K562 (cell line): Measurements from ENCODE around the gene PDLIM7. TPM values are rescaled to one million over a fixed set of nuclear protein-coding genes. Genes with fewer than 3 reads are reported as not detected.
A peak's percentile ranks its signal among the peaks of the same experiment; 100 is the strongest.

Source experiments
- ARHGAP35 ChIP-seq: fragments of 450-650 bp; IDR thresholded peaks from 2 replicates; pipeline ENCODE4 v1.6.1; 2018; ENCODE audit not compliant: partially characterized antibody
- ARID2 ChIP-seq: fragments of 450-650 bp; IDR thresholded peaks from 2 replicates; pipeline ENCODE4 v1.6.1; 2017; ENCODE audit warnings: antibody characterized with exemption, mild to moderate bottlenecking
- CBFA2T2 ChIP-seq: fragments of 450-650 bp; conservative IDR thresholded peaks from 2 replicates; pipeline ENCODE4 v1.6.1; 2017; ENCODE audit warnings: mild to moderate bottlenecking
- CREB1 ChIP-seq, 2 experiments: sonication (generic) in 1 of 2; formaldehyde crosslinking in 1 of 2; IDR thresholded peaks; 2 replicates each; pipeline versions ENCODE4 v1.6.1 to v1.8.0; 2012 to 2022; ENCODE audit warnings: inconsistent platforms in 1 of 2, mild to moderate bottlenecking in 1 of 2, missing genetic modification reagents in 1 of 2, moderate library complexity in 1 of 2
- CXXC5 ChIP-seq: fragments of 250-450 bp; sonication (Bioruptor Pico); IDR thresholded peaks from 2 replicates; pipeline ENCODE4 v1.8.0; 2022; ENCODE audit warnings: inconsistent platforms, mild to moderate bottlenecking, moderate library complexity
- E2F3 ChIP-seq: fragments of 250-450 bp; sonication (Bioruptor Pico); IDR thresholded peaks from 2 replicates; pipeline ENCODE4 v1.4.0; 2020; ENCODE audit warnings: mild to moderate bottlenecking
- EZH2 ChIP-seq: IDR thresholded peaks from 2 replicates; pipeline ENCODE4 v1.6.1; 2012; ENCODE audit warnings: low read depth, mild to moderate bottlenecking, inconsistent platforms, low read length, borderline replicate concordance
- FOXJ3 ChIP-seq: sonication (generic); formaldehyde crosslinking; IDR thresholded peaks from 2 replicates; pipeline ENCODE4 v1.4.0; 2020; ENCODE audit warnings: mild to moderate bottlenecking, missing genetic modification reagents
- FOXP1 ChIP-seq: sonication (generic); formaldehyde crosslinking; IDR thresholded peaks from 2 replicates; pipeline ENCODE4 v1.8.0; 2022; ENCODE audit warnings: mild to moderate bottlenecking, missing genetic modification reagents
- KHSRP ChIP-seq: fragments of 450-650 bp; IDR thresholded peaks from 2 replicates; pipeline ENCODE4 v1.6.1; 2017
- KLF13 ChIP-seq: fragments of 450-650 bp; IDR thresholded peaks from 2 replicates; pipeline ENCODE4 v1.6.1; 2016; ENCODE audit warnings: missing genetic modification characterization, low read depth, mild to moderate bottlenecking, missing compliant biosample characterization, moderate library complexity, borderline replicate concordance
- NUFIP1 ChIP-seq: fragments of 450-650 bp; IDR thresholded peaks from 2 replicates; pipeline ENCODE4 v1.6.1; 2018; ENCODE audit not compliant: partially characterized antibody
- PTRF ChIP-seq: fragments of 450-650 bp; IDR thresholded peaks from 2 replicates; pipeline ENCODE4 v1.6.1; 2016; ENCODE audit warnings: mild to moderate bottlenecking, missing genetic modification characterization, missing compliant biosample characterization
- SOX6 ChIP-seq: fragments of 450-650 bp; IDR thresholded peaks from 2 replicates; pipeline ENCODE4 v1.6.1; 2014; ENCODE audit warnings: mild to moderate bottlenecking
- ZNF384 ChIP-seq: IDR thresholded peaks from 2 replicates; pipeline ENCODE4 v1.6.1; 2012; ENCODE audit warnings: low read depth, low read length, improper control_type of control experiment
- polyA plus RNA-seq, 8 experiments: library from polyadenylated mRNA; depleted of rRNA in 4 of 8; stranded (reverse) in 5 of 8; unstranded in 3 of 8; fragments of >200 nt; fragmentation: Nextera tagmentation in 2 of 8; fragmentation: Illumina TruSeq in 1 of 8; extraction: Ambion mirVana in 2 of 8; extraction: Trizol in 1 of 8; gene quantifications; 2 replicates each; pipeline versions ENCODE4 v1.2.1 to v1.2.3, GENCODE V29; 2011 to 2014; ENCODE audit warnings: inconsistent platforms in 1 of 8, missing spikeins in 1 of 8
- total RNA-seq, 7 experiments: library from RNA; depleted of rRNA in 6 of 7; stranded (reverse); fragments of >200 nt in 6 of 7; fragmentation: Illumina TruSeq in 2 of 7; extraction: Trizol in 2 of 7; gene quantifications; 2 replicates each; pipeline versions ENCODE4 v1.2.1 to v1.2.3, GENCODE V29; 2011 to 2021; ENCODE audit warnings: low replicate concordance in 1 of 7
- TF ChIP-seq, protein P1 (sequence below): fragments of 250-450 bp; sonication (Bioruptor Pico); IDR thresholded peaks from 2 replicates; pipeline ENCODE4 v1.5.0; 2021; ENCODE audit warnings: mild to moderate bottlenecking, borderline replicate concordance
- TF ChIP-seq, protein P2 (sequence below), 2 experiments: fragments of 450-650 bp; IDR thresholded peaks; 2 replicates each; pipeline ENCODE4 v1.6.1; 2016
- TF ChIP-seq, protein P3 (sequence below): fragments of 250-450 bp; sonication (Bioruptor Pico); IDR thresholded peaks from 2 replicates; pipeline ENCODE4 v1.5.0; 2022; ENCODE audit warnings: mild to moderate bottlenecking
- TF ChIP-seq, protein P4 (sequence below): fragments of 450-650 bp; formaldehyde crosslinking; IDR thresholded peaks from 2 replicates; pipeline ENCODE4 v1.4.0; 2020; ENCODE audit warnings: mild to moderate bottlenecking, moderate library complexity
- TF ChIP-seq, protein P5 (sequence below): IDR thresholded peaks from 2 replicates; pipeline ENCODE4 v1.6.1; 2011; ENCODE audit warnings: borderline replicate concordance, low read depth, mild to moderate bottlenecking, moderate library complexity, low read length; ENCODE audit not compliant: insufficient read depth, poor library complexity, severe bottlenecking

The PDLIM7 gene
- total and polyA plus RNA-seq, 9 of the 15 experiments (the other 6 are each of a cell fraction or from before 2014, with no cell fraction given), result 2.1 to 124 (median 32.6) TPM

DNA sequence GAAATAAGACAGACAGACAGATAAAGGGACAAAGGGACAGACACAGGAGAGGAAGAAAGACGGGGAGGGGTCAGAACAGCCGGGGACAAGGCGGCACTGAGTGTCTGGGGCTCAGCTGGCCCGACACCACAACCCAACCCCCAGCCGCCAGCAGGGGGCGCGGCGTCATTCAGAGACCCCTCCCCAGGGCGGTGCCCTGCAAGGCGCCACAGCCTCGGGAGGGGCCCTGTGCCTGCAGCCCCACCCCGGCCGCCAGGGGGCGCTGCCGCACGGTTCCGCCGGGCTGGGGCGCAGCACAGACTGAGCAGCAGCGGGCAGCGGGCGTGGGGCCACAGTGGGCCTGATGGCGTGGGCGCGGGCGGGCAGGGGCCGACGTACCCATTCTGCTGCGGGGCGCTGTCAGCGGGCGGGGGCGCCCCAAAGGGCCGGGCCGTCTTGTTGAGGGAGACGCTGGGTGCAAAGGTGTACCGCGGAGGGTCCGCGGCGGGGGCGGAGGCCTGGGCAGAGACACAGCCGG is 5.9 kb downstream of the PDLIM7 start (continued):
- TF ChIP-seq, protein P1, sequence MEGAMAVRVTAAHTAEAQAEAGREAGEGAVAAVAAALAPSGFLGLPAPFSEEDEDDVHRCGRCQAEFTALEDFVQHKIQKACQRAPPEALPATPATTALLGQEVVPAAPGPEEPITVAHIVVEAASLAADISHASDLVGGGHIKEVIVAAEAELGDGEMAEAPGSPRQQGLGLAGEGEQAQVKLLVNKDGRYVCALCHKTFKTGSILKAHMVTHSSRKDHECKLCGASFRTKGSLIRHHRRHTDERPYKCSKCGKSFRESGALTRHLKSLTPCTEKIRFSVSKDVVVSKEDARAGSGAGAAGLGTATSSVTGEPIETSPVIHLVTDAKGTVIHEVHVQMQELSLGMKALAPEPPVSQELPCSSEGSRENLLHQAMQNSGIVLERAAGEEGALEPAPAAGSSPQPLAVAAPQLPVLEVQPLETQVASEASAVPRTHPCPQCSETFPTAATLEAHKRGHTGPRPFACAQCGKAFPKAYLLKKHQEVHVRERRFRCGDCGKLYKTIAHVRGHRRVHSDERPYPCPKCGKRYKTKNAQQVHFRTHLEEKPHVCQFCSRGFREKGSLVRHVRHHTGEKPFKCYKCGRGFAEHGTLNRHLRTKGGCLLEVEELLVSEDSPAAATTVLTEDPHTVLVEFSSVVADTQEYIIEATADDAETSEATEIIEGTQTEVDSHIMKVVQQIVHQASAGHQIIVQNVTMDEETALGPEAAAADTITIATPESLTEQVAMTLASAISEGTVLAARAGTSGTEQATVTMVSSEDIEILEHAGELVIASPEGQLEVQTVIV (CRISPR knock-in tag), result no peak
- TF ChIP-seq, protein P2, sequence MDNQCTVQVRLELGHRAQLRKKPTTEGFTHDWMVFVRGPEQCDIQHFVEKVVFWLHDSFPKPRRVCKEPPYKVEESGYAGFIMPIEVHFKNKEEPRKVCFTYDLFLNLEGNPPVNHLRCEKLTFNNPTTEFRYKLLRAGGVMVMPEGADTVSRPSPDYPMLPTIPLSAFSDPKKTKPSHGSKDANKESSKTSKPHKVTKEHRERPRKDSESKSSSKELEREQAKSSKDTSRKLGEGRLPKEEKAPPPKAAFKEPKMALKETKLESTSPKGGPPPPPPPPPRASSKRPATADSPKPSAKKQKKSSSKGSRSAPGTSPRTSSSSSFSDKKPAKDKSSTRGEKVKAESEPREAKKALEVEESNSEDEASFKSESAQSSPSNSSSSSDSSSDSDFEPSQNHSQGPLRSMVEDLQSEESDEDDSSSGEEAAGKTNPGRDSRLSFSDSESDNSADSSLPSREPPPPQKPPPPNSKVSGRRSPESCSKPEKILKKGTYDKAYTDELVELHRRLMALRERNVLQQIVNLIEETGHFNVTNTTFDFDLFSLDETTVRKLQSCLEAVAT (IDR thresholded peaks at IDR 0.05), result no peak
- TF ChIP-seq FOXP1 (CRISPR knock-in tag) (peak; percentile 62; the same call in 1 of the 2 replicates), E2F3 (no peak), FOXJ3 (CRISPR knock-in tag) (no peak), CREB1 (IDR thresholded peaks at IDR 0.05) (peak; percentile 53), CREB1 (CRISPR knock-in tag; IDR thresholded peaks at IDR 0.05) (peak; percentile 78), CXXC5 (CRISPR knock-in tag) (peak; percentile 75), PTRF (tag) (no peak), KLF13 (peak; percentile 40; the same call in 1 of the 2 replicates), NUFIP1 (no peak), ARID2 (peak; percentile 80), ZNF384 (no peak), EZH2 (no peak), CBFA2T2 (no peak), SOX6 (peak; percentile 62), KHSRP (no peak), ARHGAP35 (no peak)
- TF ChIP-seq, protein P3, sequence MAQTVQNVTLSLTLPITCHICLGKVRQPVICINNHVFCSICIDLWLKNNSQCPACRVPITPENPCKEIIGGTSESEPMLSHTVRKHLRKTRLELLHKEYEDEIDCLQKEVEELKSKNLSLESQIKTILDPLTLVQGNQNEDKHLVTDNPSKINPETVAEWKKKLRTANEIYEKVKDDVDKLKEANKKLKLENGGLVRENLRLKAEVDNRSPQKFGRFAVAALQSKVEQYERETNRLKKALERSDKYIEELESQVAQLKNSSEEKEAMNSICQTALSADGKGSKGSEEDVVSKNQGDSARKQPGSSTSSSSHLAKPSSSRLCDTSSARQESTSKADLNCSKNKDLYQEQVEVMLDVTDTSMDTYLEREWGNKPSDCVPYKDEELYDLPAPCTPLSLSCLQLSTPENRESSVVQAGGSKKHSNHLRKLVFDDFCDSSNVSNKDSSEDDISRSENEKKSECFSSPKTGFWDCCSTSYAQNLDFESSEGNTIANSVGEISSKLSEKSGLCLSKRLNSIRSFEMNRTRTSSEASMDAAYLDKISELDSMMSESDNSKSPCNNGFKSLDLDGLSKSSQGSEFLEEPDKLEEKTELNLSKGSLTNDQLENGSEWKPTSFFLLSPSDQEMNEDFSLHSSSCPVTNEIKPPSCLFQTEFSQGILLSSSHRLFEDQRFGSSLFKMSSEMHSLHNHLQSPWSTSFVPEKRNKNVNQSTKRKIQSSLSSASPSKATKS (CRISPR knock-in tag), result no peak
- TF ChIP-seq, protein P4, sequence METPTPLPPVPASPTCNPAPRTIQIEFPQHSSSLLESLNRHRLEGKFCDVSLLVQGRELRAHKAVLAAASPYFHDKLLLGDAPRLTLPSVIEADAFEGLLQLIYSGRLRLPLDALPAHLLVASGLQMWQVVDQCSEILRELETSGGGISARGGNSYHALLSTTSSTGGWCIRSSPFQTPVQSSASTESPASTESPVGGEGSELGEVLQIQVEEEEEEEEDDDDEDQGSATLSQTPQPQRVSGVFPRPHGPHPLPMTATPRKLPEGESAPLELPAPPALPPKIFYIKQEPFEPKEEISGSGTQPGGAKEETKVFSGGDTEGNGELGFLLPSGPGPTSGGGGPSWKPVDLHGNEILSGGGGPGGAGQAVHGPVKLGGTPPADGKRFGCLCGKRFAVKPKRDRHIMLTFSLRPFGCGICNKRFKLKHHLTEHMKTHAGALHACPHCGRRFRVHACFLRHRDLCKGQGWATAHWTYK (CRISPR knock-in tag), result peak; percentile 67; the same call in 1 of the 2 replicates
- TF ChIP-seq, protein P5, sequence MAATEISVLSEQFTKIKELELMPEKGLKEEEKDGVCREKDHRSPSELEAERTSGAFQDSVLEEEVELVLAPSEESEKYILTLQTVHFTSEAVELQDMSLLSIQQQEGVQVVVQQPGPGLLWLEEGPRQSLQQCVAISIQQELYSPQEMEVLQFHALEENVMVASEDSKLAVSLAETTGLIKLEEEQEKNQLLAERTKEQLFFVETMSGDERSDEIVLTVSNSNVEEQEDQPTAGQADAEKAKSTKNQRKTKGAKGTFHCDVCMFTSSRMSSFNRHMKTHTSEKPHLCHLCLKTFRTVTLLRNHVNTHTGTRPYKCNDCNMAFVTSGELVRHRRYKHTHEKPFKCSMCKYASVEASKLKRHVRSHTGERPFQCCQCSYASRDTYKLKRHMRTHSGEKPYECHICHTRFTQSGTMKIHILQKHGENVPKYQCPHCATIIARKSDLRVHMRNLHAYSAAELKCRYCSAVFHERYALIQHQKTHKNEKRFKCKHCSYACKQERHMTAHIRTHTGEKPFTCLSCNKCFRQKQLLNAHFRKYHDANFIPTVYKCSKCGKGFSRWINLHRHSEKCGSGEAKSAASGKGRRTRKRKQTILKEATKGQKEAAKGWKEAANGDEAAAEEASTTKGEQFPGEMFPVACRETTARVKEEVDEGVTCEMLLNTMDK, result peak; percentile 99
